Hepatocyte (in vitro differentiated cells): ENCODE data around the gene DDX21.

ENCODE experiments used
- CTCF ChIP-seq: fragments of 200-600 bp; sonication (generic); IDR thresholded peaks from 2 replicates; pipeline ENCODE4 v1.5.1; 2016; ENCODE audit warnings: antibody characterized with exemption, mild to moderate bottlenecking; ENCODE audit not compliant: poor library complexity
- EZH2 ChIP-seq: fragments of 200-600 bp; sonication (generic); IDR thresholded peaks from 2 replicates; pipeline ENCODE4 v1.6.1; 2016; ENCODE audit warnings: antibody characterized with exemption, mild to moderate bottlenecking, borderline replicate concordance

GRCh38 chr10:68934994-68935393 is 21.0 kb upstream of the DDX21 start:
- TF ChIP-seq CTCF (no peak), EZH2 (no peak)
